Uterus (tissue), 4 donors: ENCODE data around the gene CBFA2T3. TPM values are rescaled to one million over a fixed set of nuclear protein-coding genes. Genes with fewer than 3 reads are reported as not detected.

Experiments used
- DNase-seq, 2 donors: peaks; one replicate each; pipeline ENCODE4 v3.0.0-alpha.2; 2019 to 2020
- H3K27ac ChIP-seq, 2 donors: fragments of 200-600 bp; sonication (generic); 1 replicate in 1 of 2; 2 replicates in 1 of 2; pipeline ENCODE4 v1.5.1; 2016 to 2018
- H3K27me3 ChIP-seq, 2 donors: fragments of 200-600 bp; sonication (generic); one replicate each; pipeline ENCODE4 v1.5.1; 2018 to 2019; ENCODE audit warnings: control low read depth in 1 of 2
- H3K36me3 ChIP-seq, 2 donors: fragments of 200-600 bp; sonication (generic); one replicate each; pipeline ENCODE4 v1.5.1; 2019; ENCODE audit warnings: control low read depth in 1 of 2
- H3K4me1 ChIP-seq, 2 donors: fragments of 200-600 bp; sonication (generic); one replicate each; pipeline ENCODE4 v1.5.1; 2018 to 2019; ENCODE audit warnings: control low read depth in 1 of 2
- H3K4me3 ChIP-seq, 2 donors: fragments of 200-600 bp; sonication (generic); 1 replicate in 1 of 2; 2 replicates in 1 of 2; pipeline ENCODE4 v1.5.1; 2018 to 2019; ENCODE audit warnings: mild to moderate bottlenecking in 1 of 2
- H3K9me3 ChIP-seq, 2 donors: fragments of 200-600 bp; sonication (generic); one replicate each; pipeline ENCODE4 v1.5.1; 2019; ENCODE audit warnings: control low read depth in 1 of 2
- CTCF ChIP-seq, 4 experiments: fragments of 200-600 bp in 2 of 4; fragments of 450-650 bp in 2 of 4; sonication (generic) in 2 of 4; IDR thresholded peaks; one replicate each; pipeline ENCODE4 v1.5.1; 2016 to 2019; ENCODE audit warnings: antibody characterized with exemption in 4 of 4, mild to moderate bottlenecking in 2 of 4, moderate library complexity in 1 of 4
- POLR2A ChIP-seq, 2 donors: fragments of 450-650 bp; IDR thresholded peaks; one replicate each; pipeline ENCODE4 v1.6.1; 2016; ENCODE audit warnings: antibody characterized with exemption in 2 of 2, mild to moderate bottlenecking in 1 of 2, moderate library complexity in 1 of 2
- intact Hi-C: fragments of 100-400 bp; cut with DNase I; formaldehyde crosslinking; loops from one replicate; pipeline ENCODE4 v1.15.1; 2023; ENCODE audit warnings: low total_unique reads
- total RNA-seq, 4 donors: library from RNA; depleted of rRNA in 3 of 4; stranded (reverse); fragments of >200 nt in 3 of 4; gene quantifications; one replicate each; pipeline versions ENCODE4 v1.1.0 to v1.2.4, GENCODE V29; 2014 to 2023
- donor health status: DM: yes; HTN: yes; CAD: no.

Gene CBFA2T3
- total RNA-seq, 4 donors from 2014 or later, result under 0.01 to 12.1 (median 3.1) TPM

GRCh38 chr16:88880226-88881006 lies 96.6 kb downstream of the CBFA2T3 start:
- Histone ChIP-seq H3K9me3 (no peaks in the 10 kb centered on the region), H3K4me1 (no peaks in the 10 kb centered on the region), H3K36me3 (no peaks in the 10 kb centered on the region), H3K4me3 (no peak overlapping the region), H3K27ac (no peak overlapping the region), H3K27me3 (no peaks in the 10 kb centered on the region)
- intact Hi-C loops, result no loop called here
- no peak for DNase-seq
- TF ChIP-seq CTCF (IDR thresholded peaks at IDR 0.05), result no peak
- TF ChIP-seq POLR2A (IDR thresholded peaks at IDR 0.05), result no peak

- DNase-seq, result no peak
- Histone ChIP-seq H3K9me3 (no peaks in the 10 kb centered on the region), H3K27me3 (no peaks in the 10 kb centered on the region), H3K4me3 (no peak overlapping the region), H3K4me1 (no peaks in the 10 kb centered on the region), H3K27ac (no peak overlapping the region), H3K36me3 (no peaks in the 10 kb centered on the region)
- TF ChIP-seq POLR2A (IDR thresholded peaks at IDR 0.05), result no peak
- TF ChIP-seq CTCF (IDR thresholded peaks at IDR 0.05), result no peak
- intact Hi-C loops, result no loop called here
Measured at GRCh38 chr16:88879788-88880055, 97.3 kb downstream of the CBFA2T3 start.

GRCh38 chr16:88878967-88879787 lies 97.8 kb downstream of the CBFA2T3 start:
- H3K36me3 ChIP-seq, result no peaks in the 10 kb centered on the region
- no peak for TF ChIP-seq CTCF (IDR thresholded peaks at IDR 0.05)
- no peak for TF ChIP-seq POLR2A (IDR thresholded peaks at IDR 0.05)
- H3K4me3 ChIP-seq, result no peak overlapping the region
- H3K27me3 ChIP-seq, result no peaks in the 10 kb centered on the region
- H3K27ac ChIP-seq, result no peak overlapping the region
- intact Hi-C loops, result no loop called here
- no peaks in the 10 kb centered on the region for H3K4me1 ChIP-seq
- no peak for DNase-seq
- no peaks in the 10 kb centered on the region for H3K9me3 ChIP-seq

GRCh38 chr16:88878356-88878755 lies 98.7 kb downstream of the CBFA2T3 start:
- Histone ChIP-seq H3K4me3 (no peak overlapping the region), H3K9me3 (no peaks in the 10 kb centered on the region), H3K27me3 (no peaks in the 10 kb centered on the region), H3K4me1 (no peaks in the 10 kb centered on the region), H3K27ac (no peak overlapping the region), H3K36me3 (no peaks in the 10 kb centered on the region)
- TF ChIP-seq POLR2A (IDR thresholded peaks at IDR 0.05), result no peak
- TF ChIP-seq CTCF (IDR thresholded peaks at IDR 0.05), result no peak
- no peak for DNase-seq
- intact Hi-C loops, result no loop called here

- TF ChIP-seq POLR2A (IDR thresholded peaks at IDR 0.05), result no peak
- no peak for TF ChIP-seq CTCF (IDR thresholded peaks at IDR 0.05)
- no peak for DNase-seq
- intact Hi-C loops, result no loop called here
- H3K27ac ChIP-seq, result no peak overlapping the region
- H3K4me3 ChIP-seq, result no peak overlapping the region
- H3K9me3 ChIP-seq, result no peaks in the 10 kb centered on the region
- H3K27me3 ChIP-seq, result no peaks in the 10 kb centered on the region
- H3K36me3 ChIP-seq, result no peaks in the 10 kb centered on the region
- no peaks in the 10 kb centered on the region for H3K4me1 ChIP-seq
Measured at GRCh38 chr16:88877564-88878289, 99.3 kb downstream of the CBFA2T3 start.
